DMS53 (cell line): ENCODE measurements around the gene PLXND1.

Source experiments
- DNase-seq: peaks from one replicate; lab custom pipeline; 2025; lab: John Stamatoyannopoulos, UW

PLXND1 gene

DNA sequence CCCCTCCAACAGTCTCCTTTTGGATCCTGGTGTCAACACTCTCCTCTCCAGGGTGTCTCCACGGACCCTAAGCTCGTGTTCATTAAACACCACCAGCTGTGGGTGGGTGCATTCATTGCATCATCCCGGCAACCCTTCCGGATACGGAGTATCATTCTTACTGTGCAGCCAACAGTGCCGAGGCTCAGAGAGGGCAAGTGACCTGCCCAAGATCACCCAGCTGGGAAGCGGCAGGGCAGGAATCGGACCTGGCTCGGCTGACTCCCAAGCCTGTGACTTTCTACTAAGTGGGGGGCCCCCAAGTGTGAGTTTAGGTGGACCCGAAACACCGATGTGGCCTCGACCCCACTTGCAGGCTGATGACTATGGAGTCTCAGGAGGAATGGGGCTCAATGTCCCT lies 43.1 kb downstream of the PLXND1 start:
- DNase-seq, result no peak

GRCh38 chr3:129562803-129563202 lies 43.7 kb downstream of the PLXND1 start:
- no peak for DNase-seq

- no peak for DNase-seq
These were observed 44.7 kb downstream of the PLXND1 start for GRCh38 chr3:129561619-129562248.

DNA sequence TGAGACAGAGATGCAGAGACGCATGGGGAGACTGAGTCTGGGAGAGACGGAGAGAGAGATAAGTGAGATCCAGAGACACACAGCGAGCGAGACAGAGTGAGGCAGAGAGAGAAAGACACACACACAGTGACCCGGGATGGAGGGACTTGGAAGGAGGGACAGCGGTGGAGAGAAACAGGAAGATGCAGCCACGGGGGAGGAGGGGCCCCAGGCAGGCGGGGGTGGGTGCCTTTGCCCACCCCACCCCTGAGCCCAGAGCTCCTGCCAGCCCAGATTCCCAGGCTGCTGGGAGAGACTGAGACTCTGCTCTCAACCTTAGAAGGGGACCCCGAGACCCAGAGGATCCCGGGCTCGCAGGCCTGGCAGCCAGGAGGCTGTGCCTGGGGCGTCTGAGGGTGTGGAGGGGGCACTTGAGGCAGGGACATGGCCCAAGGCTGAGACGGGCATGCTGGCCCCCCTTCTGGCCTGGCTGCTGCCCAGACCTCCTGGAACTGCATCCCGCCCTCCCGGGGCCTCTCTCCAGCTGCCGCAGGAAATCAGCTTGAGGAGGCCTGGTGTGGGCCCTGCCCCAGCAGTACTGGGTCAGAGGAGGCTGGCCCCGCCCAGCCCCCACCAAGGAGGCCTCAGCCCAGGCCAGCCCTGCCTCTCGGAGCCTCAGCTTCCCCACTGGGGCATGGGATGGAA lies 45.4 kb downstream of the PLXND1 start:
- no peak for DNase-seq

GRCh38 chr3:129560269-129560787 lies 46.1 kb downstream of the PLXND1 start:
- no peak for DNase-seq

GRCh38 chr3:129559565-129560079 lies 46.9 kb downstream of the PLXND1 start:
- no peak for DNase-seq

DNA sequence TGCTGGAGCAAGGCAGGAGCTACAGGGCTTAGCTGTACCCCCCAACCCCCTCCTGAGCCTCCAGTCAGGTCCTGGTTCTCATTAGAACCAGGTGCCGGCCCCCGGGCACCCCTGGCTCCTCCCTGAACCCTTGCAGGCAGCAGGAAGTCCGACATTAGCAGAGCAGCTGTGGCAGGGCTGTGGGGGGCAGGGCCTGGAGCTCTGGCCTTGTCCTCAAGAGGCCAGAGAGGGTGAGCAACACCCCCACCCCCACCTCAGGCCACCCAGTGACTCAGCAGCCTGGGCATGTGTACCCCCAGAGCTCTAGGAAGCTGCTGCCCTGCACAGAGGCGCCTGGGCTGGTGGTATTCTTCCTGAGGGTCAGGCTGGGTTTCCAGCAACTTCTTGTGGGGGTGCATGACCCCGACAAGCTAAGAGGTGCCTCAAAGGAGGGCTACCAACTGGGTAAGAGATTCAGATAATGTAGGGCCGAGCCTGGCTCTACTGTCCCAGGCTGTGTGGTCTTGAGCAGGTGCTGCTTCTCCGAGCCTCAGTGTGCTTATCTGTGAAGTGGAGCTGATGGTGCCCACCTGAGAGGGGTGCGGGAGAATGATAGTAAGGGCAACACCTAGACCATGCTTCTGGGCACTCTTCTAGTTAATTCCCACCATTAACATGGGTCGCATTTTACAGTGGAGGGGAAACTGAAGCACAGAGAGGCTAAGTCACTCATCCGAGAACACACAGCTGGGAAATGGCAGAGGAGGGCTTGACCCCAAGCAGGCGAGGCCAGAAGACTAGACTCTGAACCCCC lies 47.5 kb downstream of the PLXND1 start:
- DNase-seq, result peak; percentile 36

DNA sequence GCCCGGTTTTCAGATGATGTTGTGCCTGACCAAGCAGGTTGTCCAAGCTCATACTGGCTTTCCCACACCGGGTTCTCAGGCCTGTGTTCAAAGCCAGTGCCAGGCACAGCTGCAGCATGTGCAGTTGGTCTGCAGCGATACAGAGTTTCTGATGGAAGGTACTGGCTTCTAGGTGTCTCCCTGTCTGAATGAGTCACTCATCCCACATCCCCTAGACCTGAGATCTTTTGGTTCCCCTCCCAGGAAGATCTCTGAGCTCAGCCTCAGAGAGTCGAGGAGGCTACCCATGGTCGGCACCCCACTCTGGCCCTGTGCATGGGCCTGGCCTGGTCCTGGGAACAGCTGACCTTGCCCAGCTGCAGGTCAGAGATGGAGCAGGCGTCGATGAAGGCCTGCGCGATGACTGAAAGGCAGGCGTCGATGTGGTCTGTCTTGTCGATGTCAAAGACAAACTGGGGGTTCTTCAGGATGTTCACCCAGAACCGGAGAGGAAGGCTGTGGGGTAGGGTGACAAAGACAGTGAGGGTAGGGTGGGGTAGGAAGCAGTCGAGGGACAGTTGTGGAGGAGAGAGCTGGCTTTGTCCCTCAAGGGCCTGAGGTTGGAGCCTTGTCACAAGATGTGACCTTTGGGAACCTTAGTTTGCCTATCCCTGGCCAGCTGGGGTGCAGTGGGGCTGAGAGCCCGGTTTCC lies 48.2 kb downstream of the PLXND1 start:
- DNase-seq, result no peak

GRCh38 chr3:129557548-129557894 lies 49.0 kb downstream of the PLXND1 start:
- DNase-seq, result no peak

GRCh38 chr3:129556890-129557547 lies 49.5 kb downstream of the PLXND1 start:
- no peak for DNase-seq

DNA sequence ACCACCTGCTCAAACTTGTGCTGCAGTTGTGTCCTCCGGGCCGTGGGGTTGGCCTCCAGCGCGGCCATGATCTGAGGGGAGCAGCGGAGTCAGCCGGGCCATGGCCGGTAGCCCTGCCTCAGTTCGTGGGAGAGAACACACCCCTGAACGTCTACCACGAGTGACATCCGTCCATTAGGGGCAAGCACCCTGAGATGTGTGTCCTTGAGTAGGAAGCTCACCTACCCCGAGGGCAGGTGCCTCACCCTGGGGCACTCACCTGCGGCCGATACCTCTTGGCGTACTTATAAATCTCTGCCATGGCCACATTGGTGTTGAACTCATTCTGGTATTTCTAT lies 50.1 kb downstream of the PLXND1 start:
- no peak for DNase-seq

DNA sequence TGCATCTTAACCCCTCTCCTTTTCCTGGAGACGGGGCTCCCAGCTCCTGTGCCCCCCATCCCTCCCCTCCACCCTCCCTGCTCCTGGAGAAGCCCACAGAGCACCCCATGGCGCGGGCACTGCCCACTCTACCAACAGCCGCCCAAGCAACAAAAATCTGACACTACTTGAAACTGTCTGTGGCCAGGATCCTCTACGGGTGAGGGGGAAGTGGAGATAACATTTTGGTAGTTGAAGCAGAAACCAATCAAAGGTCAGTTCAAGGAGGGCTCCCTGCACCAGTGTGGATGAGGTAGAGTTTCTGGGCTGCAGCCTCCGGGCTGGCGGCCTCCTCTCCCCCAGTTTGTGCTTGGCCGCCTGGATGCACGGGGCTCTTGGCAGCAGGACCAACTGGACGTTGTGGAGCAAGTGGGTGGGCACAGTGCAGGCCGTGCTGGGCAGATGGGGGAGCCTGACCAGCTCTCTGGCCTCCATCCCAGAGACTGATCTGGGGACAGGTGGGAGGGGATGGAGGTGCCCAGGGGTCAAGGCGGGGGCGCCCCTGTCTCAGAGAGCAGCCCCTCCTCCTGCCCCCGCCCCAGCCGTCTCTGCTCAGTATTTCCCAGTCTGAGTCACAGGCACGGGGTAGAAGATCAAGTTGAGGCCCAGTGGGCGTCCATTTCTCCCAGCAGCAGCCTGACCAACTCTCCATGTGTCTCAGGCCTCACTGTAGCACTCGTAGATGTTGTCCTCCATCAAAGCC lies 50.7 kb downstream of the PLXND1 start:
- no peak for DNase-seq

DNA sequence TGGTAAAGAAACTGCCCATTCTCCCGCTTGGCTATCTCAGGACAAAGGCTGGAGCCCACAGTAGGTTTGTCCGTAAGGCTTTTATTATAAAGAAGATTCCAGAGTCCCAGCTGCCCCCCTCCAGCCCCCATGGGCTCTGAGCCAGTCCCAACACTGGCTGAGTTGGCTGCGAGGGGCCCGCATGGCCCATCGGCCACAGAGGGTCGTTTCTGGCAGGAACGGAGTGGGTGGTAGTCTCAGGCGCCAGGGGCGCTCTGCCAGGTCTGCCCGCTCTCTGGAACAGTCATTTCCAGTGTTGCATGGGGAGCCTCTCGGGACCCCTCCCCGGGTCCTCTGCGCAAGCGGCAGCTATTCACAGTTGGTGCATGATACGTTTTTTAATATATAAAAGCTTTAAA lies 51.3 kb downstream of the PLXND1 start:
- DNase-seq, result no peak

- no peak for DNase-seq
These were observed 51.9 kb downstream of the PLXND1 start for GRCh38 chr3:129554356-129555152.

GRCh38 chr3:129553719-129554118 lies 52.8 kb downstream of the PLXND1 start:
- DNase-seq, result no peak

DNA sequence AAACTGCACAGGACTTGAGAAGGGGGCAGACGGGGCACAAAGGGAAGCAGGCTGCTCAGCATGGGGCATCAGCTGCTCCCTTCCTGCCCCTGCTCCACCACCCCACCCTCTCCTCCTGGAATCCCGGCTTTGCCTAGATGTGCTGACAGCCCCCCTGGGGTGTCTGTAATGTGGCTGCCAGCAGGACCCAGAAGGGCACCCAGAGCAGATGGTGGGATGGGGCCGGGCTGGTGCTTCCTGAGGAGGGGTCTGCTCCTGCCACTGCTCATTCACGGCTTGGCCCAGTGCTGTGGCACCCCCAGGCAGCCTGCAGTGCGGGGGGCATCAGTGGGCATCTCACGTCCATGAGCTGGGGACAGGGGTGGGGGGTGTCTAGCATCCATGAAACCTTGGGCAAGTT lies 53.3 kb downstream of the PLXND1 start:
- DNase-seq, result no peak

DNA sequence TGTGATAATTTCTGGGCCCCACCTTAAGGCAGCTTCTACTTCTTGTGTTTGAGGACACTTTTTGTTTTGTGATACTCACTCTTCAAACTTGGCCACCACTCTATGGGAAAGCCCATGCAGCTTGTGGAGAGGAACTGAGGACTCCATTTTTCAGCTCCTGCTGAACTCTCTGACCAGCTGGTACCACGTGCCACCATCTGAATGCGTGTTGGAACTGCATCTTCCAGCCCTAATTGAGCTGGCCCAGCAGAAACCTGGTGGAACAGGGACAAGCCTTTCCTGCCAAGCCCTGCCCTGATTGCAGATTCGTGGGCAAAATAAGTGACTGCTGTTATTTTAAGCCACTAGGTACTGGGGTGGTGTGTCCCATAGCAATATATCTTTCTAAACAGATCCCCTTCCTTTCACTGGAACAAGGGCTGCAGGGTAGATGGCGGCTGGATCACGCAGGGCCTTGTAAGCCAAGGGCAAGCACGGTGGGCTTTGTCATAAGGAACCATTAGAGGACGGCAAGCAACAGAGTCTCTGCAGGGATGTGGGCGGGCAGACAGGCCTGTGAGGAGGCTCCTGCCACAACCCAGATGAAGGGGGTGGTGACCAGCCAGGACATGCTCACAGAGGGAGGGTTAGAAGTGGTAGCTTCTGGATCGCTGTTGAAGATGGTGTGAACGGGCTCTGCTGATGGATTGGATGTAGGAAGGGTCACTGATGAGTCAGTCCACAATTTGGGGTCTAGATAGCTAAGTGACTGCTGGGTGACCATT lies 54.0 kb downstream of the PLXND1 start:
- DNase-seq, result no peak

DNA sequence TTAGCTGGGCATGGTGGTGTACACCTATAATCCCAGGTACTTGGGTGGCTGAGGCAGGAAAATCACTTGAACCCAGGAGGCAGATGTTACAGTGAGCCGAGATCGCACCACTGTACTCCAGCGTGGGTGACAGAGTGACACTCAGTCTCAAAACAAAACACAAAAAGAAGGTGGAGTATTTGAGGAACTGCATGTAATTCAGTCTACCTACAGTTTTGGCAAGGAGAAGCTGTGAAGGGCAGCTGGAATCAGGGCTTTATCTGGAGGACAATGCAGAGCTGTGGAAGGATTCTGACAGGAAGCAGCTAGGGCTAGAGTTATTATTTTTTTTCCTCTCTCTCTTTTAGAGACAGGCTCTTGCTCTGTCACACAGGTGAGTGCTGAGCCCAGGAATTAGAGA lies 56.7 kb downstream of the PLXND1 start:
- no peak for DNase-seq

GRCh38 chr3:129549006-129549800 lies 57.3 kb downstream of the PLXND1 start:
- no peak for DNase-seq
